ENCODE data around the gene U2SURP. TPM values are rescaled to one million over a fixed set of nuclear protein-coding genes. Genes with fewer than 3 reads are reported as not detected.

Gene U2SURP
- total RNA-seq, 1 experiment from 2014 or later = 132 TPM

DNA sequence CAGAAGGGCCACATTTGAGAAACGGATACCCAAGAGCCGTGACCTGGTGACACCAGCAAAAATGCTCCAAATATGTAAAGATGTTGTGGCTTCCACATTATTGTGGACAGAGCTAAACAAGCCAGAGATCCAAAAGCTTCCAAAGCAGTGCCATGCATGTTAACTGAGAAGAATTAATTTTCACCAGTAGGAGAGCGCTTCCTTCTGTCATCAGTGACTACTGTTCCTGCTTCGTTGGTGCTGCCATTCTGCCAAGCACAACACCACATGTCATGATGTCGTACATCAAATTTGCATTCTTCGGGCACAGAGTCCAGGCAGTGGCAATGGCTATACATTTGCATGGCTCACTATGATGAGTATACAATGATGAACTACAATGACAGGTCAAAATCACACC lies 99.1 kb downstream of the U2SURP start (continued):
- TF ChIP-seq, protein P1, sequence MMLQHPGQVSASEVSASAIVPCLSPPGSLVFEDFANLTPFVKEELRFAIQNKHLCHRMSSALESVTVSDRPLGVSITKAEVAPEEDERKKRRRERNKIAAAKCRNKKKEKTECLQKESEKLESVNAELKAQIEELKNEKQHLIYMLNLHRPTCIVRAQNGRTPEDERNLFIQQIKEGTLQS (IDR thresholded peaks at IDR 0.05) = no peak
- TF ChIP-seq TCF7L2 (IDR thresholded peaks at IDR 0.05; ENCODE audit: borderline replicate concordance, extremely low read depth, insufficient read depth, insufficient read length) = no peak

GRCh38 chr3:143101792-143102381 lies 100.5 kb downstream of the U2SURP start:
- Histone ChIP-seq H3K4me3 (replicated peaks in 1 of 2; ENCODE audit: low read depth in 1 of 2, low read length in 2 of 2) (no peak overlapping the region), H3K79me2 (ENCODE audit: insufficient read depth, low read length) (no peaks in the 10 kb centered on the region), H3K4me2 (ENCODE audit: low read length) (no peak overlapping the region), H3K9me2 (ENCODE audit: insufficient read depth) (no peaks in the 10 kb centered on the region), H3K27me3 (ENCODE audit: insufficient read depth, low read length) (no peaks in the 10 kb centered on the region), H3K9ac (ENCODE audit: low read length) (no peak overlapping the region), H4K20me1 (ENCODE audit: insufficient read depth) (no peaks in the 10 kb centered on the region), H3K27ac (ENCODE audit: low read depth, low read length) (no peak overlapping the region), H2AFZ (ENCODE audit: low read depth, low read length, poor library complexity, severe bottlenecking) (no peak overlapping the region), H3K4me1 (ENCODE audit: control insufficient read depth in 1 of 2, insufficient read depth in 2 of 2, low read length in 2 of 2) (no peaks in the 10 kb centered on the region), H3K9me3 (ENCODE audit: control insufficient read depth in 1 of 2, insufficient read depth in 1 of 2, low read depth in 1 of 2, low read length in 2 of 2) (peaks cover 0 to 8% of the 10 kb centered on the region in 2 experiments; a peak in 2 of 4 replicates), H3K36me3 (ENCODE audit: control insufficient read depth in 1 of 2, insufficient read depth in 2 of 2, low read length in 2 of 2) (no peaks in the 10 kb centered on the region)
- ATAC-seq (no peak), DNase-seq (ENCODE audit: low read depth, low spot score) (no peak)
- POLR2A ChIA-PET = no interaction called here
- CTCF ChIA-PET = no interaction called here
- BruUV-seq (replicated peaks) = no TSS peak
- TF ChIP-seq FOSL1 (IDR thresholded peaks at IDR 0.05; ENCODE audit: low read depth) = no peak
- no peak for TF ChIP-seq MAX (IDR thresholded peaks at IDR 0.05)
- TF ChIP-seq ZFX (IDR thresholded peaks at IDR 0.05) = no peak
- TF ChIP-seq POLR2A (IDR thresholded peaks at IDR 0.05; ENCODE audit: borderline replicate concordance, extremely low read depth, insufficient read depth, insufficient read length) = no peak
- no peak for TF ChIP-seq ZBTB33 (IDR thresholded peaks at IDR 0.05; ENCODE audit: extremely low read depth, insufficient replicate concordance, low read length)
- TF ChIP-seq ZNF274 (IDR thresholded peaks at IDR 0.05; ENCODE audit: low read depth, low read length) = no peak
- TF ChIP-seq RAD21 (IDR thresholded peaks at IDR 0.05; ENCODE audit: low read depth) = no peak
- no peak for TF ChIP-seq EZH2phosphoT487 (IDR thresholded peaks at IDR 0.05; ENCODE audit: borderline replicate concordance)
- TF ChIP-seq, protein P1 (IDR thresholded peaks at IDR 0.05) = no peak
- TF ChIP-seq EZH2 (IDR thresholded peaks at IDR 0.05) = no peak
- RAD21 ChIA-PET (ENCODE audit: low non-redundant PET in 1 of 2, low total read pairs in 2 of 2, uncharacterized antibody in 2 of 2, unreplicated experiment in 2 of 2) = no interaction called here
- intact Hi-C loops (cut with micrococcal nuclease) = no loop called here

Data from HCT116 (cell line).